Pulmonary artery endothelial cell (primary cell): Measurements from ENCODE around the gene GHITM. TPM values are rescaled to one million over a fixed set of nuclear protein-coding genes. Genes with fewer than 3 reads are reported as not detected.

ENCODE experiments used
- DNase-seq: peaks from one replicate; pipeline ENCODE4 v3.0.0-alpha.2; 2011; ENCODE audit warnings: low read depth, low spot score
- total RNA-seq: library from RNA; depleted of rRNA; stranded (reverse); fragments of >200 nt; gene quantifications from 2 replicates; pipeline ENCODE4 v1.2.3, GENCODE V29; 2014

GHITM gene
- total RNA-seq, 1 donor from 2014 or later: 203 TPM

GRCh38 chr10:84200537-84201243, 61.4 kb downstream of the GHITM start:
- no peak for DNase-seq

GRCh38 chr10:84201244-84201606, 61.9 kb downstream of the GHITM start:
- no peak for DNase-seq

GRCh38 chr10:84201682-84202081, 62.4 kb downstream of the GHITM start:
- no peak for DNase-seq

GRCh38 chr10:84202349-84202748, 63.0 kb downstream of the GHITM start:
- no peak for DNase-seq

Other genes starting within 250 kb of the GHITM start
- not detected in 2 replicates for gene GPR15LG, start 34.3 kb downstream of the GHITM start, total RNA-seq
- gene CDHR1, start 55.0 kb downstream of the GHITM start, total RNA-seq: not detected in 2 replicates
- not detected in 2 replicates for gene LRIT2, start 86.0 kb downstream of the GHITM start, total RNA-seq
- not detected in 2 replicates for gene LRIT1, start 102.0 kb downstream of the GHITM start, total RNA-seq
- gene RGR, start 105.5 kb downstream of the GHITM start, total RNA-seq: not detected in 2 replicates
- 16.4 and 22.3 TPM in 2 replicates for gene CCSER2, start 189.1 kb downstream of the GHITM start, total RNA-seq